PFSK-1 (cell line): ENCODE data around the gene TRPM3.

ENCODE experiments used
- POLR2AphosphoS5 ChIP-seq: IDR thresholded peaks from 2 replicates; pipeline ENCODE4 v1.6.1; 2012; ENCODE audit warnings: low read depth, mild to moderate bottlenecking, control low read depth, low read length, moderate library complexity
- REST ChIP-seq, 2 experiments: IDR thresholded peaks; 2 replicates each; pipeline versions ENCODE4 v1.6.1 to v1.8.0; 2011 to 2012; ENCODE audit warnings: low read depth in 2 of 2, low read length in 2 of 2, control low read depth in 1 of 2, inconsistent platforms in 1 of 2, mild to moderate bottlenecking in 1 of 2, moderate library complexity in 1 of 2; ENCODE audit not compliant: insufficient read depth in 1 of 2
- SIN3A ChIP-seq: IDR thresholded peaks from 2 replicates; pipeline ENCODE4 v1.6.1; 2012; ENCODE audit warnings: mild to moderate bottlenecking, low read length, moderate library complexity, borderline replicate concordance; ENCODE audit not compliant: insufficient read depth
- TAF1 ChIP-seq: IDR thresholded peaks from 2 replicates; pipeline ENCODE4 v1.6.1; 2012; ENCODE audit warnings: low read length, control low read depth, borderline replicate concordance; ENCODE audit not compliant: insufficient read depth

- TF ChIP-seq REST (IDR thresholded peaks at IDR 0.05; ENCODE audit: insufficient read depth in 1 of 2, low read depth in 2 of 2, low read length in 2 of 2): no peak
- TF ChIP-seq POLR2AphosphoS5: no peak
- no peak for TF ChIP-seq SIN3A
- TF ChIP-seq TAF1: no peak
These were observed 255.9 kb downstream of the TRPM3 start for GRCh38 chr9:70865471-70865870.
